MCF 10A (cell line): ENCODE results near the gene GATAD2B. TPM values are rescaled to one million over a fixed set of nuclear protein-coding genes. Genes with fewer than 3 reads are reported as not detected.

Experiments
- BruUV-seq: library from RNA; stranded (reverse); fragments of 400-500 nt; replicated peaks from 2 replicates; lab custom pipeline; 2021; lab: Mats Ljungman, UMichigan
- CTCF ChIA-PET: fragments of 300-600 bp; sonication (Branson Sonifier 250); formaldehyde crosslinking; extraction: SDS; loops from one replicate; lab custom pipeline; 2021; ENCODE audit warnings: antibody characterized with exemption, inconsistent platforms; lab: Yijun Ruan, JAX
- POLR2A ChIA-PET: fragments of 300-600, 350-650 bp; sonication (Branson Sonifier 250); formaldehyde crosslinking; extraction: SDS; loops from one replicate; lab custom pipeline; 2020; ENCODE audit warnings: antibody characterized with exemption, inconsistent platforms; lab: Yijun Ruan, JAX
- DNase-seq: peaks from one replicate; pipeline ENCODE4 v3.0.0-alpha.2; 2018; ENCODE audit not compliant: unreplicated experiment
- H3K27ac Mint-ChIP-seq: one replicate; pipeline ENCODE4 v1.8.0; 2022; ENCODE audit warnings: mild to moderate bottlenecking, low read depth, mixed read lengths; ENCODE audit not compliant: unreplicated experiment
- H3K27me3 Mint-ChIP-seq: one replicate; pipeline ENCODE4 v1.8.0; 2022; ENCODE audit warnings: mixed read lengths; ENCODE audit not compliant: insufficient read depth, unreplicated experiment
- H3K36me3 Mint-ChIP-seq: one replicate; pipeline ENCODE4 v1.8.0; 2022; ENCODE audit warnings: mild to moderate bottlenecking, moderate library complexity, mixed read lengths; ENCODE audit not compliant: insufficient read depth, unreplicated experiment
- H3K4me1 Mint-ChIP-seq: one replicate; pipeline ENCODE4 v1.8.0; 2022; ENCODE audit warnings: mixed read lengths; ENCODE audit not compliant: insufficient read depth, unreplicated experiment
- H3K4me3 Mint-ChIP-seq: one replicate; pipeline ENCODE4 v1.8.0; 2022; ENCODE audit warnings: mild to moderate bottlenecking, moderate library complexity, mixed read lengths; ENCODE audit not compliant: unreplicated experiment
- H3K9me3 Mint-ChIP-seq: one replicate; pipeline ENCODE4 v1.8.0; 2022; ENCODE audit warnings: mixed read lengths; ENCODE audit not compliant: unreplicated experiment
- CTCF ChIP-seq: fragments of 200-600 bp; IDR thresholded peaks from one replicate; pipeline ENCODE4 v1.8.0; 2022; ENCODE audit warnings: antibody characterized with exemption, mild to moderate bottlenecking; ENCODE audit not compliant: unreplicated experiment
- intact Hi-C: fragments of 100-400 bp; cut with micrococcal nuclease; formaldehyde crosslinking; loops from 2 replicates; pipeline ENCODE4 v1.14.1; 2022
- total RNA-seq: library from RNA; stranded (reverse); gene quantifications from 2 replicates; pipeline ENCODE4 v1.2.3, GENCODE V29; 2022

Gene GATAD2B
- total RNA-seq, 1 experiment from 2014 or later, result 95.5 TPM

GRCh38 chr1:153780551-153780950, 142.2 kb downstream of the GATAD2B start:
- no peaks in the 10 kb centered on the region for H3K27me3 Mint-ChIP-seq
- no TSS peak for BruUV-seq
- peaks cover 28% of the 10 kb centered on the region for H3K4me1 Mint-ChIP-seq
- H3K36me3 Mint-ChIP-seq, result peaks cover 12% of the 10 kb centered on the region
- intact Hi-C loops, result no loop called here
- no peak overlapping the region for H3K27ac Mint-ChIP-seq
- no peak for TF ChIP-seq CTCF
- no peak for DNase-seq
- no peak overlapping the region for H3K4me3 Mint-ChIP-seq
- ChIA-PET POLR2A (interaction anchor here (0.7 to 6.1 kb wide), 6 partner anchors 168 to 1345 kb away, joined by 3 to 37 read pairs (median 3); partner anchors contain the start of genes CREB3L4, RPS27, S100A16 and SLC39A1), CTCF (interaction anchor here (0.7 to 1.5 kb wide), 6 partner anchors 10 to 206 kb away, joined by 3 to 6 read pairs (median 4); no protein-coding TSS in a partner anchor)
- H3K9me3 Mint-ChIP-seq, result no peaks in the 10 kb centered on the region

- H3K36me3 Mint-ChIP-seq, result peaks cover 15% of the 10 kb centered on the region
- H3K27me3 Mint-ChIP-seq, result no peaks in the 10 kb centered on the region
- TF ChIP-seq CTCF, result no peak
- no peak overlapping the region for H3K4me3 Mint-ChIP-seq
- intact Hi-C loops, result no loop called here
- no TSS peak for BruUV-seq
- no peak overlapping the region for H3K27ac Mint-ChIP-seq
- H3K9me3 Mint-ChIP-seq, result no peaks in the 10 kb centered on the region
- CTCF ChIA-PET, result interaction anchor here (0.7 to 1.5 kb wide), 6 partner anchors 11 to 207 kb away, joined by 3 to 6 read pairs (median 4); no protein-coding TSS in a partner anchor
- POLR2A ChIA-PET, result interaction anchor here (0.7 to 6.1 kb wide), 6 partner anchors 167 to 1346 kb away, joined by 3 to 37 read pairs (median 3); partner anchors contain the start of genes CREB3L4, RPS27, S100A16 and SLC39A1
- H3K4me1 Mint-ChIP-seq, result peaks cover 29% of the 10 kb centered on the region
- DNase-seq, result no peak
Observed at GRCh38 chr1:153779781-153780541, 142.8 kb downstream of the GATAD2B start.

GRCh38 chr1:153778824-153779519, 143.8 kb downstream of the GATAD2B start:
- no peaks in the 10 kb centered on the region for H3K9me3 Mint-ChIP-seq
- H3K27ac Mint-ChIP-seq, result no peak overlapping the region
- H3K36me3 Mint-ChIP-seq, result peaks cover 19% of the 10 kb centered on the region
- no peak overlapping the region for H3K4me3 Mint-ChIP-seq
- POLR2A ChIA-PET, result interaction anchor here (0.7 to 6.1 kb wide), 3 partner anchors 10 to 212 kb away, joined by 3 to 37 read pairs (median 12); partner anchors contain the start of genes CREB3L4 and RPS27
- DNase-seq, result no peak
- no peak for TF ChIP-seq CTCF
- intact Hi-C loops, result no loop called here
- no peaks in the 10 kb centered on the region for H3K27me3 Mint-ChIP-seq
- peaks cover 39% of the 10 kb centered on the region for H3K4me1 Mint-ChIP-seq
- BruUV-seq, result no TSS peak
- CTCF ChIA-PET, result interaction anchor here (0.8 to 1.2 kb wide), 3 partner anchors 10 to 18 kb away, joined by 3 read pairs; no protein-coding TSS in a partner anchor
